KBM-7 (cell line): Measurements from ENCODE around the gene GDNF.
"Not testable (repeated sequence)": the region's sequence is repeated elsewhere in the genome, so short reads cannot be mapped to it uniquely, and the experiment has no call there.

Source experiments
- DNase-seq: peaks from one replicate; pipeline ENCODE4 v3.0.0-alpha.2; 2015
- in situ Hi-C: fragments of 300-500 bp; cut with MboI; formaldehyde crosslinking; loops from 2 replicates; pipeline ENCODE4 v1.14.3; 2020; ENCODE audit warnings: low sequenced_read_pairs, low pct_unique_long_range_greater_than_20kb, mixed read lengths

The GDNF gene

DNA sequence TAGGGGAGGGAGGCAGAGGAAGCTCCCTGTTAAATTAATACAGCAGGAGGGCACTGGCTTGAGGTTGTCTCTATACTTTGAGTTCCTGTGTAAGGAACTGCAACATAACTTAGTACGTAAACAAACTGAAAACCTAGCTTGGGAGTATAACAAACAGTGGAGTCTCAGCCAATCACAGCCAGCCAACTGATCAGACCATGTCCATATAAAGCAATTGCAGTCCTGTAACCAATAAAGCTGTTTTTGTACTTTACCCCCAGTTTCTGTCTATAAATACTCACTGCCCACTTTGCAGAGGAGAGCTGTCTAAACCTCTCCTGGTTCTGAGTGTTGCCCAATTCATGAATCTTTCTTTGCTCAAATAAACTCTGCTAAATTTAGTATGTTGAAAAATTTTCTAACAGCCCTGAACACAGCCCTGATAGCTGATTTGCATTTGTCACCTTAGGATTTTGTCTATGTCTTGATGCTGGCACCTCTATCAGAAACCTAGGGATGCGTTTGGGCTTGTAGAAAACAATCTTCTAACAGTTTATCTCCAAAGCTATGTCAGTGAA lies 39.9 kb downstream of the GDNF start:
- DNase-seq: peak; percentile 5
- in situ Hi-C loops: loop anchor here (25.0 kb wide), 1 partner anchor 388 kb away; no protein-coding TSS in a partner anchor

DNA sequence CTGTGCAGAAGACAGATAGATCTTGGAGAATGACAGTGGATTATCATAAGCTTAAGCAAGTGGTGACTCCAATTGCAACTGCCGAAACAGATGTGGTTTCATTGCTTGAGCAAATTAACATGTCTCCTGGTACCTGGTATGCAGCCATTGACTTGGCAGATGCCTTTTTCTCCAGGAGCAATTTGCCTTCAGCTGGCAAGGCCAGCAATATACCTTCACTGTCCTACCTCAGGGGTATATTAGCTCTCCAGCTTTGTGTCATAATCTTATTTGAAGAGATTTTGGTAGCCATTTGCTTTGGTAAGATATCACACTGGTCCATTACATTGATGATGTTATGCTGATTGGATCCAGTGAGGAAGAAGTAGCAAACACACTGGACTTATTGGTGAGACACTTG lies 43.4 kb downstream of the GDNF start:
- in situ Hi-C loops, DNase-seq: not testable (repeated sequence)

DNA sequence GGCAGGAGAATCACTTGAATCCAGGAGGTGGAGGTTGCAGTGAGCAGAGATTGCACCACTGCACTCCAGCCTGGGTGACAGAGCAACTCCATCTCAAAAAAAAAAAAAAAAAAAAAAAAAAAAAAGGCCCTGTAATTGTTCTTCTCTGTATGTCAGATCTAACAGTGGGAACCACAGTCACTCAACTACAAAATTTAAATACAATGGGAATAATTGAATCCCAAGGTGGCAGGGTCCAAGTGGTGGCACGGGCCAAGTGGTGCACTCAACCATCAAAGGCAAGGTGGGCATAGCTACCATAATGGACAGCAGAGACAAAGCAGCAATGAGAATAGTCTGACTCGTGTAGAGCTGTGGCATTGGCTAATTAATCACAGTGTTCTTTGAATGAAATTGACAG lies 44.5 kb downstream of the GDNF start:
- in situ Hi-C loops, DNase-seq: not testable (repeated sequence)

DNA sequence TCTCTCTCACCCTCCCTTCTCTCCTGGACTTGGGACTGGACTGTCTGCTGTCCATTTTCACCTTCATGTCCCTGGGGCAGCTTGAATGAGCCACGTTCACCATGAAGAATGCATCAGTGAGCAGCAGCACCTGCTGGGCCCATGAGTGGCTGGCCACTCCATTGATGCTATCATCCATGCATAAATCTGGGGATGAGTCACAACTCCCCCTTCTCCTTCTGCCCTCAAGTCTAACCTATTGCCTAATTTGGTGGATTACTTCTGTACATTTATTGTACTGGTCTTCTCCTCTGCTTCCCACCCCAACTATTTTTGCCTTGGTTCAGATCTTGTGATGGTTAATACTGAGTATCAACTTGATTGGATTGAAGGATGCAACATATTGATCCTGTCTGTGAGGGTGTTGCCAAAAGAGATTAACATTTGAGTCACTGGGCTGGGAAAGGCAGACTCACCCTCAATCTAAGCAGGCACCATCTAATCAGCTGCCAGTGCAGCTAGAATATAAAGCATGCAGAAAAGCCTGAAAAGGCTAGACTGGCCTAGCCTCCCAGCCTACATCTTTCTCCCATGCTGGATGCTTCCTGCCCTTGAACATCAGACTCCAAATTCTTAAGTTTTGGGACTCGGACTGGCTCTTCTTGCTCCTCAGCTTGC lies 46.7 kb downstream of the GDNF start:
- DNase-seq: no peak
- in situ Hi-C loops: no loop called here

DNA sequence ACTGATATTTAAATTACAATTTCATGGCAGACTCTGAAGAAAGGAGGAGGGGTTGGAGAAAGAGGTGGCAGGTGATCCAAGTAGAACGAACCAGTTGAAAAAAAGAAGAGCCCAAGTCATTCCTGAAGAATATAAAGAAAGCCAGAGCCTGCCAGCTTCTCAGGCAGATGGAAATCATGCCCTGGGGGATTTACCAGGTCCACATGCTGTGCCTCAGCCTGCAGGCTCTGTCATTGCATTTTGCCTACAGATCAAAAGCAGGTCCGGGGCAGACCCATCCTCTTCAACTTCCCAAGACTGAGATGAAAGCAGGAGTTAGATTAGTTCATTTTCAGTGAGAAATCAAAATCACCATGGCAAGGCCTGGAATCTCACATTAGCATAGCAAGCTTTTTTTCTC lies 48.5 kb downstream of the GDNF start:
- in situ Hi-C loops: no loop called here
- DNase-seq: no peak

DNA sequence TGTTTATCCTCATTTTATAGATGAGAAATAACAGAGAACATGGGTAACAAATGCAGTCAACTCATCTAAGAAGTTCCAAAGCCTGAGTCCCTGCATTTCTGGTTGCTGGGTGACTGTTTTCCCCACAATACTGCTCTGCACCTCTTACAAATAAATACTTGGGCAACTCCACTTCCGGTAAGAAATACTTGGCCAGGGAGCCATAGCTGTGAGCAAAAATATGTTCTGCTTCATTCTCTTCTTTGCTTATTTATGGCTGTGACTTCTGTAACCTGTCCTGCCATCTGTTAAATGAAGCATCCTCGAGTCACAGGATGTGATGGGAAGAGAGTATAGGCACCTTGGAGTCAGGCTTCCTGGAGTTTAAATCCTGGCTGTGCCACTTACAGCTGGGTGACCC lies 49.9 kb downstream of the GDNF start:
- in situ Hi-C loops: no loop called here
- no peak for DNase-seq

DNA sequence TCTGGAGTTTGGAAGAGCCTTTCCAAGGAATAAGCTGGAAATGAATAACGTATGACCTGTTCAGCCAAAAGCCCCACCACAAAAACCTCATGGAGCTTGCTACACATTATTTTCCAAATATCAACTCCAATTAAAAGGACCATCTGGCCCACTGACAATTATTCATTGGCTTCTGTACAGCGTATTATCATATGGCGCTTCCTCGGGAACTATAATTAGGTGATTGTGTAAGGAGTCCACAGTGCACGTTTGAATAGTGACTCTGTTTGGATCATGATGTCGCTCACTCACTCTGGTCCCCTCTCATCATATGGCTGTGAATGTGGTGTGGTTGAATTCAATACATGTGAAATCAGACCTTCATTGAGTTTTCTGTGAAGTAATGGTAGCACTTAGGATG lies 52.1 kb downstream of the GDNF start:
- no peak for DNase-seq
- in situ Hi-C loops: no loop called here

DNA sequence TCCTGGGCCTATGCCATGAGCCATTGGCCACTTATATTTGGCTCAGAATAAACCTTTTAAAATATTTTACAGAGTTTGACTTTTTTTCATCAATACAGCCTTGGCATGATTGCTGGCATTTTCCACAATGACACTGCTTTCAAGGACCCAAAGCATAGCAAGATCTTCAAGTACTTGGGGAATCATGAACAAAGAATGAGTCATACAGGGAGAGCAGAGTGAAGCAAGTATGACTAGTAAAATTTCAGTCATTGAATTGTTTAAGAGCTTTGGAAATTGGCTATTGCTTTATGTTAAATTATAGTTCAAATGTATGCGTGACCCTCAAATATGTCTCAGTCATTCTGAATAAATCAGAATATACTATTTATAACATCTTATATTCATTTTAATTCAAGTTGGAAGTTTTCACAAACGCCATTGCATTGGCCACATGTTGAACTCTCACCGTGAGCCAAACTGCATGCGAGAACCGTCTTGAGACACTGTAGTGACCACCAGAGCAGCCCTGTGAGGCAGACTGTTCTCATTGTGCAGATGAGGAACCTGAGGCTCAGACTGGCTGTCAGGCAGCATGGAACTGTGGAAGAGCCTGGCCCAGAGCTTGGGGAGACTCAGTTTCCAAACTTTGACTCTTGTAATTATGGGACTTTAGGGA lies 52.9 kb downstream of the GDNF start:
- DNase-seq: no peak
- in situ Hi-C loops: no loop called here

DNA sequence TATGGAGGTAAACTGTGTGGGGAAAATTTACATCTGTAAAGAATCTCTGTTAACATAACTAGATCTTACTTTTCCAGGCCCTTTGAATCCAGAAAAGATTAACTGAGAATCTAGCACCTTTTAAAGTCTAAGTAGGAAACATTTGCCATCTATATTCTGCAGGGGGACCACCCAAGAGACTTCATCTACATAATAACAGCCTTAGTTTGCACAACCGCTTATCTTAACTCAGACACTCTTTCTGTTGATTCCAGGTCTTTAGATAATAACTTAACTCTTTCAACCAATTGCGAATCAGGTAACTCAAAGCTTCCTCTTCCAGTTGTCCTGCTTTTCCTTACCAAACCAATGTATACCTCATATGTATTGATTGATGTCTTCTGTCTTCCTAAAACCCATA lies 53.4 kb downstream of the GDNF start:
- no peak for DNase-seq
- in situ Hi-C loops: no loop called here

DNA sequence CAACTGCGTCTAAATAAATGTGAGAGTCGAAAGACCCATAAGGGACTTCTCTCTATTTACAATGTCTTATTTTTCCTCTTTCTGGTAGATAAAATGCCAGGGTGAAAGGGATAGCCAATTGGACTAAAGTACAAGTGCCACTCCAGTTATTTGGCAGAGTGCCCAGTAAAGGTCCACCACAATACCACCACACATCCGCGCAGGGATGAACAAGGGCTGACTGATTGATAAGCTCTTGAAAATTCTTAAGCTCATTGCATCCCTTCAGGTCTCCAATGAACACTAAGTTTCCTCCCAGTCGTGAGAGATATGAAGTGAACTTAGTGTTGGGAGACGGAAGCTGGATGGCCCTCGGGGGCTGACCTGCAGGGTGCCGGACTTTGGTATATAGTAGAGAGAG lies 58.4 kb downstream of the GDNF start:
- in situ Hi-C loops: not testable (repeated sequence)

DNA sequence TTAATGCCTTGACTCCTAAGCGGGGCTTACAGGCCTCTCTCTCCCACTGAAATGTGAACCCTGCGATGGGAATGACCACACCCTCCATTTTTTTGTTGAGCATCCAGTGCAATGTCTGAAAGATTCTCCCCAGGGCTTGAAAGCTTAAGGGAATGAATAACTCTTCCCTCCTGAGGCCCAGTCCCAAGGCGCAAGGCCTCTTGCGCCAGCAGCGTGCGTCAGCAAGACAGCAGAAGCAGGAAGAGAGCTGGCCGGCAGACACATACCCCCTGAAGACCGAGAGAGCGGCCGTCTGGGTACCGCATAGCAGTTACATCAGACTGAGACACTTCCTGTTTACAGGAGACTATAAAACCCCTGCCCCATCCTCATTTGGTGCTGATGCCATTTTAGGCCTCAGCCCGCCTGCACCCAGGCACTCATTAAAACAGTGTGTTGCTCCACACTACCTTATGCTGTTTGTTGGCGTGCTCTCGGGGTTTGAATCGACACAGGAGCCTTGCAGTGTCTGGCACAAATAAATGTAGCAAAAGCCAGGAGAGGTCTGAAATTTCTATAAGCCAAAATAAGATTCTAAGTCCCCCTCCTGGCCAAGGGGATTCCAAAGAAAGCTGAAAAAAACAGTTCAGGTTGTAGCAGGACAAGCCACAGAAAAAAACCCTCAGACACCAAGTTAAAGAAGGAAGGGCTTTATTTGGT lies 62.3 kb downstream of the GDNF start:
- in situ Hi-C loops: no loop called here
- DNase-seq: no peak

More for the DNA sequence above, 58.4 kb downstream of the GDNF start:
- not testable (repeated sequence) for DNase-seq

DNA sequence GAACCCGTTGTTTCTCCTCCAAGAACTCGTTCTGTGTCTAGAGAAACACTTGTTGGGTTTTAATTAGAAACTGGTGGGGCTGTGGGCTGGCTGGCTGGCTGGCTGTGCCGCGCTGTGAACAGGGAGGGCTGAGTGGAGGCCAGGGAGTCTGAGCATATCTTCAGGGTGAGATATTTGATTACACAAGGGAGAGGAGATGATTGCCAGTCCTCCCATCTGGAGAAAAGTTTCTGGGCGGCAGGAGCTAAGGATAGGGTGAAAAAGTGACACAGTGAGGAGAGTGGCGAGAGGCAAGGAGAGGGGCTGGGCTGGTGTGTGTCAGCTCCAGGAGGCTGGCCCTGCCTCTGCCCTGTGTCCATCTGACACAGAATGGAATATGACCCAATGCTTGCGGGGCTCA lies 63.0 kb downstream of the GDNF start:
- in situ Hi-C loops: no loop called here
- no peak for DNase-seq

DNA sequence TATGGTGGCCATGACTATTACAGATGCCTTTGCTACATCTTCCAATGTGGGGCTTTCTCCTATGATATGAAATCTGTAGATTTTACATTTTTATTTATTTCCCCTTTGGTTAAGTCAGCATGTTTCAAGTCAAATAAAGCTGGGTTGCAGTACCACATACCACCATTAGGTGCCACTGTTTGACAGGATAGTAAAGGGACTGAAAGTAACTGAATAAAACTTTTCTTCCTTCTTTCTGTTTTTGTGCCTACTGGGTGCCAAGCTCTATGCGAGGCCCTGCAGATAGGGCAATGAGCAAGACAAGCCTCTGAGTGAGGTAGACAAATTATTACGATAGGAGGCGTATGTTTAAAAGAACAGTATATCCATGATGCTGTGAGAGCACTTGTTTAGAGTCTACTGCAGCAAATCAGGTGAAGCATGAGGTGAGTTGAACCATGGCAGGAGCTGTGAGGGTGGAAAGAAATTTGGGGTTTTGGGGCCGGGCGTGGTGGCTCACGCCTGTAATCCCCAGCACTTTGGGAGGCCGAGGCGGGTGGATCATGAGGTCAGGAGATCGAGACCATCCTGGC lies 64.8 kb downstream of the GDNF start:
- peak; percentile 67 for DNase-seq
- in situ Hi-C loops: no loop called here

DNA sequence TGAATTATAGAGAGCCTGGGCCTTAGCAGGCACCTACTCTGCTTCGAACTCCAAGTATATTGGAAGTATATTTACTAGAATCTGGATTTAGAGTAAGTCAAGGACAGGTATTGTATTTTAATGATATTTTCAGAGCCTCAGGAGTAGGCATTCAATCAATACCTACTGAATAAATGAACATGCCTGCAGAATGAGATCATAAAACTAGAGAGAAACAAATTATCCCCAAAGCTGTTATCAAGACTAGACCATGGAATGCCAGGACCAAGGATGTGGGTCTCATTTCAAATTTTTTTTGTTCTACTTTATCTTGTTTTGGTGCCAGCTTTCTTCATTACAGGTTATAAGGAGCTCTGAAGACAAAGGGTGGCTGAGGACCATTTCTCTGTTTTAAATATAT lies 66.0 kb downstream of the GDNF start:
- no peak for DNase-seq
- in situ Hi-C loops: no loop called here

DNA sequence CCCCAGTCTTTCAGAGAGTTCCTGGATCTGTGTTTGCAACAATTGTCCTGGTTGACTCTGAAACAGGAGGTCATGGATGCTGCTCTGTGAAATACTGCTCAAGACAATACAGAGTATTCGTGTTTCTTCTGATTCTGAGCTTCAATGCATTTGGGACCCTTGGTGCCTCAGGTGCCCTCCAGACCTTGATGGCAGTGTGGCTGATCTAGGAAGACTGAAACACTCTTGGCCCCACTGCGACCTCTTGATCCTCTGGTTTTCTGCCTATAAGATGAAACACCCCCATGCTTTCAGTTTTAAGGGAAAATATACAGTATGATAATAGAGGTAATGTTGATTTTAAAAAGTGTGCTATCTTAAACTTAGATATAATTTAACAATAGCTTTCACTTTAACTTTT lies 67.6 kb downstream of the GDNF start:
- DNase-seq: no peak

DNA sequence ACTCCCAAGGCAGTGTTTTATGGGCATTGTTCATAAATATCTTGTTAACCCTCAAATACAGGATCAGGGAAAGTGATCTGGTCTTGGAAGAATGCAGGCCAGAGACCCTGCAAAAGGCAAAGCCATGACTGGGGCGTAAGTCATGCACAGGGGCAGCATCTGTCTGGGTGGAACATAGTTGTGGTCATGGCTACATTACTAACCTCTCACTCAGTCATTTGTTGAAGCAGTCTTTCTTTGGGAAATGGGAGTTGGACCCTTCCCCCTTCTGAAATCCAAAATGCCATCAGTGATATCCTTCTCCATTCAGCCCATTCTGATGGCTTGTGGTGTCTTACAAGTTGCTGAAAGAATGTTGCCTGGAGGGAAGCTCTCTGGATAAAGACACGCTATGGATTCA lies 68.1 kb downstream of the GDNF start:
- in situ Hi-C loops: no loop called here
- no peak for DNase-seq

More for the DNA sequence above, 67.6 kb downstream of the GDNF start:
- in situ Hi-C loops: no loop called here

DNA sequence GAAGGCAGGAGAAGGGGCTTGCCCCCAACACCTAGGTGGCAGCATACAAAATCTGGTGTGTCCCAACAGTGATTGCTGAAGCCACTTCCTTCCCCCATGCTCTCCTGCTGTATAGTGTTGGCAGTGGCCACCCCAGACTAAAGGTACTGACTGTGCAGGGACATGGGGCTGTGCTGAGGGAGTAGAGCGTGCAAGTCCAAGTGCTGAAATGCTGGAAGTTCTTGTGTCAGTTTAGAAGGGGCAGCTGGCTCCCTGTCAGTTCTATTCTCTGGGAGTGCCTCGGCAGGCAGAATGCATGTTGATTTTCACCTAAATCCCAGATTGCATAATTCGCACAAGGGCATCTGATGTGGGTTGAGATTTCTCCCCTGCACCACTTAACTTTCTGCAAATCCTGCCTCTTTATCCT lies 68.6 kb downstream of the GDNF start:
- DNase-seq: peak; percentile 4
- in situ Hi-C loops: no loop called here

DNA sequence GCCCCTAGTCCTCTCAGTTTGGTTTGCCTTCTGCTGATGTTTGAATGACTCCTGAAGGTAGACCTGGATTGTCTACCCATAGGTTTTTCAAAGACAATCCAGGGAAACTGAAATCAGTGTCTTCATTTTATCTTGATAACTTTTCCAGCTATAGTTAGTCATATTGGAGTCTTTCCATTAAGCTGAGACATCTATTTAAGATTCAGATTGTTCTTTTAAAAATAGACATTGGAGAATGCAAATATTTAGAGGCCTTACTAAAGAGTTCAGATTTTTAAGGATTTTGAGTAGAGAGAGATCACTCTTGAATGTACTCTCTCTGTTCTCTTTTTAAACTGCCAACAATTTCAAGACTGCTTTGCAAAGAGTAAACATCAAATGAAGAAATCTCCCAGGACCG lies 69.1 kb downstream of the GDNF start:
- in situ Hi-C loops: no loop called here
- DNase-seq: no peak

DNA sequence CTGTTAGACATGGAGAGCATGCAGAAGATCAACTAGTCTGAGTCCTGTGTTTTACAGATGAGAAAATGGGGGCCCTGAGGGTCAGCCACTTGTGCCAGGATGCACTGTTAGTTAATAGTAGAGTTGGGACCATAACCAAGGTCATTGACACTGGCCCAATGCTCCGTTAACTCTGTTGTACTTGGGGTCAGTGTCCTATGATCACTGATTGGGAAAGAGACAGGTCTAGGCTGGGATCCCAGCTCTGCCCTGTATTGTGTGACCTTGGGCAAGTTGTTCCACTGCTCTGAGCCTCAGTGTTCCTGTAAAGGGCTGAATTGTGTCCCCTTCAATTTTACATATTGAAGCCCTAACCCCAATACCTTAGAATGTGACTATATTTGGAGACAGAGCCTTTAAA lies 70.0 kb downstream of the GDNF start:
- in situ Hi-C loops: no loop called here
- DNase-seq: no peak

DNA sequence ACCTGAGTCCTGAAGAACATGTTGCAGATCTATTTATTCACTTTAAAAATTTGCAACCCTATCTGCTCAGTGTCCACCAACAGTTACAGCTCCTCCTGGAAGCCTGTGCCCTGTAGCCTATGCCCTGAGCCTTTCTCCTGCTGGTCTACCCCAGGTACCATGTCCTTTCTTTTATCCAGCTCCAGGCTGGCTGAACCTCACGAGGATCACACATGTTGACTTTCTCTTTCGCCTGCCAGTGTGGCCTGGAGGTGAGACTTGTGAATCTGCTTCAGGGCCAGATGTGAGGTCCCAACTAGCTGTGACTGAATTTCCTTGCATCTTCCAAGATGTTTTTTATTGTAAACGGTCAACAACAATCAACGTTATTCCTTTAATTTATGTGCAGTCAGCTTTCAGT lies 70.7 kb downstream of the GDNF start:
- no peak for DNase-seq
- in situ Hi-C loops: no loop called here
